SIG-M5 treated with dmso at 0.1 percent for 504 hours (cell line): ENCODE measurements around the gene LRRC8D.
"Not testable (repeated sequence)": the region's sequence is repeated elsewhere in the genome, so short reads cannot be mapped to it uniquely, and the experiment has no call there.

Experiments used
- DNase-seq: peaks from one replicate; lab custom pipeline; 2025; ENCODE audit not compliant: unreplicated experiment; lab: John Stamatoyannopoulos, UW

The LRRC8D gene

GRCh38 chr1:89910780-89911179 is 89.9 kb downstream of the LRRC8D start:
- no peak for DNase-seq

- DNase-seq, result no peak
Observed at GRCh38 chr1:89911191-89911991, 90.6 kb downstream of the LRRC8D start.

- DNase-seq, result no peak
Observed at GRCh38 chr1:89912073-89912472, 91.2 kb downstream of the LRRC8D start.

GRCh38 chr1:89913353-89914095 is 92.7 kb downstream of the LRRC8D start:
- no peak for DNase-seq

- no peak for DNase-seq
Observed at GRCh38 chr1:89917353-89917752, 96.5 kb downstream of the LRRC8D start.

GRCh38 chr1:89918127-89918793 is 97.4 kb downstream of the LRRC8D start:
- DNase-seq, result no peak

GRCh38 chr1:89918794-89919155 is 97.9 kb downstream of the LRRC8D start:
- no peak for DNase-seq

GRCh38 chr1:89919174-89919573 is 98.3 kb downstream of the LRRC8D start:
- no peak for DNase-seq

GRCh38 chr1:89922911-89923310 is 102.1 kb downstream of the LRRC8D start:
- DNase-seq, result no peak

- no peak for DNase-seq
Observed at GRCh38 chr1:89923517-89923916, 102.7 kb downstream of the LRRC8D start.

GRCh38 chr1:89924075-89924474 is 103.2 kb downstream of the LRRC8D start:
- DNase-seq, result not testable (repeated sequence)

- no peak for DNase-seq
Observed at GRCh38 chr1:89927049-89927448, 106.2 kb downstream of the LRRC8D start.

GRCh38 chr1:89927478-89927877 is 106.6 kb downstream of the LRRC8D start:
- DNase-seq, result no peak

- DNase-seq, result no peak
Observed at GRCh38 chr1:89928506-89928905, 107.7 kb downstream of the LRRC8D start.

- DNase-seq, result no peak
Observed at GRCh38 chr1:89929467-89930063, 108.7 kb downstream of the LRRC8D start.

GRCh38 chr1:89930579-89930978 is 109.7 kb downstream of the LRRC8D start:
- DNase-seq, result no peak

- no peak for DNase-seq
Observed at GRCh38 chr1:89931964-89932363, 111.1 kb downstream of the LRRC8D start.

- no peak for DNase-seq
Observed at GRCh38 chr1:89932598-89933364, 111.9 kb downstream of the LRRC8D start.

GRCh38 chr1:89934461-89934860 is 113.6 kb downstream of the LRRC8D start:
- no peak for DNase-seq

- DNase-seq, result no peak
Observed at GRCh38 chr1:89935235-89935634, 114.4 kb downstream of the LRRC8D start.

- DNase-seq, result no peak
Observed at GRCh38 chr1:89936694-89937093, 115.9 kb downstream of the LRRC8D start.
